ES-I3 (cell line): ENCODE results near the gene SPRR1B.
"Not testable (repeated sequence)": the region's sequence is repeated elsewhere in the genome, so short reads cannot be mapped to it uniquely, and the experiment has no call there.

Experiments
- H3K36me3 ChIP-seq: 2 replicates; pipeline ENCODE4 v1.6.1; 2013; ENCODE audit warnings: mild to moderate bottlenecking, low read length, control low read depth, moderate library complexity; ENCODE audit not compliant: insufficient read depth
- H3K4me1 ChIP-seq: 2 replicates; pipeline ENCODE4 v1.6.1; 2013; ENCODE audit warnings: mild to moderate bottlenecking, control low read depth, low read length; ENCODE audit not compliant: insufficient read depth
- H3K9ac ChIP-seq: 2 replicates; pipeline ENCODE4 v1.6.1; 2013; ENCODE audit warnings: low read depth, mild to moderate bottlenecking, low read length, moderate library complexity
- H3K9me3 ChIP-seq: 2 replicates; pipeline ENCODE4 v1.6.1; 2013; ENCODE audit warnings: mild to moderate bottlenecking, low read length, moderate library complexity; ENCODE audit not compliant: control insufficient read depth, insufficient read depth

The SPRR1B gene

DNA sequence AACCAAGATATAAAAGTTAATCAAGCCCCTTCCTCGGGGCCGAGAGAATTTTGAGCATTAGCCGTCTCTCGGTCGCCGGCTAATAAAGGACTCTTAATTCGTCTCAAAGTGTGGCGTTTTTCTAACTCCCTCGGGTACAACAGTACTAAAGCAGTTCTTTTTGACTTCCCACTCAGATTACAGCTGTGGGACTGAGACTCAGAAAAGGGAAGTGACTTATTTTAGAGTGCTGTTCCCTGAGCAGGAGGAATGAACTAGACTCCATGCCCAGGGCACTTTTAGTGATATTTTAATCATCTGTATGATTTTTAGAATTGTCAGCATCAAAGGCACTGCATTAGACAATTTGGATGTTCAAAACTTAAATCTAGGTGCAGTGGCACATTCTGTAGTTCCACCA is 8.7 kb upstream of the SPRR1B start:
- H3K4me1 ChIP-seq, H3K36me3 ChIP-seq, H3K9ac ChIP-seq, H3K9me3 ChIP-seq: not testable (repeated sequence)

DNA sequence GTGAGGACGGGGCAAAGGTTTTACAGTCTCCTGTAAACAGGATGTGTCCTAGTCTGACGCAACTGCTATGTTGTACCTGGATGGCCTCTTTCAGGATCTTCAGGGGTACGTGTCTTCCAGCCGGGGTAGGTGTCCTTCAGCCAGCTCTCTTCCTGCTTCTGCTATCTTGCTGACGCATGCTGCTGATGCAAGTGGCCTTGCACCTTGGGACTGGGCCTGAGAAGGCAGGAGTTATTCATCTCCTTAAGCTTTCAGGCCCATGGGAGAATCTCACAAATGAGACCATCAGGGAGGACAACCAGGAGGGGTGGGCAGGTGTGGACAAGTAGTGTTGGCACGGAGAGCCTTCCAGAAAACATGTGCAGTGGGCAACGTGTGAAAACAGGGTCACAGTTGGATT is 7.9 kb upstream of the SPRR1B start:
- Histone ChIP-seq H3K4me1 (no peaks in the 10 kb centered on the region; the same call in 1 of the 2 replicates), H3K9me3 (no peaks in the 10 kb centered on the region), H3K36me3 (no peaks in the 10 kb centered on the region), H3K9ac (no peak overlapping the region)

GRCh38 chr1:153024413-153024812 is 6.6 kb upstream of the SPRR1B start:
- Histone ChIP-seq H3K9me3 (no peaks in the 10 kb centered on the region), H3K36me3 (no peaks in the 10 kb centered on the region), H3K9ac (no peak overlapping the region), H3K4me1 (no peaks in the 10 kb centered on the region; the same call in 1 of the 2 replicates)

DNA sequence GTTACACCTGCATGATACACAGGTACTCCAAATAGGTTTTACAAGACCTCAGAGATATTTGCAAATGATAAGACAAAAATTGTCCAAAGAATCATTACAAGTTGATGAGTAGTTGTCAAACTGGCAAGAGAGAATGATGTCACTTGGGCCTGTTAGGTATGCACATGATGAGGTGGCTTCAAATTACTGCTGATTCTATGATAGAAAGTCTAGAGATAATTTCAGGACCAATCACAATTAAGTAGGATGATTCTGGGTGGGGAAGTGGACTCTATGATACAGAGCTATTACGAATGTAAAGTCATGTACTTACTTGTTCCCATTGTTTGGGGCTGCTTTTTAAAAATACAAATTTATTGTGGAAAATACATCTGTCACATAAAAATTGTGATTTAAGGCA is 5.2 kb upstream of the SPRR1B start:
- no peaks in the 10 kb centered on the region for H3K9me3 ChIP-seq
- no peaks in the 10 kb centered on the region for H3K36me3 ChIP-seq
- no peaks in the 10 kb centered on the region; the same call in 1 of the 2 replicates for H3K4me1 ChIP-seq
- no peak overlapping the region for H3K9ac ChIP-seq

DNA sequence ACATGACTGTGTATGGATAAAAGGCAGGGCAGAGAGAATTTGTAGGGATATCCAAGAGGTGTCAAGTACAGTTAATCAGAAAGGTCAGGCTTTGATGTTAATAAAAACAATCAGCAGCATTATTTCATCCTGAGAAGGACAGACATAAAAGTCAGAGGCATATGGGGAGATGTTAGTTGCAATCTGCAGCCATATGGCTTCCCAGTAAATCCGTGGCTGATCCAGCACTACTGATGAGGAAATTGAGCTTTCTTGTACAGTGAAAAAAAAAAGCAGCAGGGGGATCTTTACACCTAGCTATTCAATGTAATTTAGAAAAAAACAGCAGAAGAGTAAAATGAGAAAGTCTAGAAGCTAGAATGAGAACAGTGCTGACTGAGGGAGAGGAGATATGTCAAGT is 2.2 kb upstream of the SPRR1B start:
- Histone ChIP-seq H3K9ac (no peak overlapping the region), H3K4me1 (no peaks in the 10 kb centered on the region; the same call in 1 of the 2 replicates), H3K36me3 (no peaks in the 10 kb centered on the region)

GRCh38 chr1:153032073-153032472 is 1.1 kb downstream of the SPRR1B start:
- Histone ChIP-seq H3K9ac (no peak overlapping the region), H3K4me1 (no peaks in the 10 kb centered on the region; the same call in 1 of the 2 replicates), H3K36me3 (no peaks in the 10 kb centered on the region), H3K9me3 (no peaks in the 10 kb centered on the region)

More for the DNA sequence above, 2.2 kb upstream of the SPRR1B start:
- H3K9me3 ChIP-seq = no peaks in the 10 kb centered on the region

- H3K9me3 ChIP-seq = no peaks in the 10 kb centered on the region
- no peaks in the 10 kb centered on the region for H3K36me3 ChIP-seq
- H3K9ac ChIP-seq = no peak overlapping the region
- no peaks in the 10 kb centered on the region for H3K4me1 ChIP-seq
These were observed 1.8 kb downstream of the SPRR1B start for GRCh38 chr1:153032677-153033308.

GRCh38 chr1:153035211-153035610 is 4.2 kb downstream of the SPRR1B start:
- H3K4me1 ChIP-seq = no peaks in the 10 kb centered on the region
- no peaks in the 10 kb centered on the region for H3K36me3 ChIP-seq
- H3K9me3 ChIP-seq = no peaks in the 10 kb centered on the region
- no peak overlapping the region for H3K9ac ChIP-seq

GRCh38 chr1:153040950-153041631 is 10.1 kb downstream of the SPRR1B start, which contains the start of gene SPRR2D:
Gene SPRR2D (minus strand): TSS chr1:153041120. CDS start chr1:153040346, 774 bp downstream.
- Histone ChIP-seq H3K9me3 (no peaks in the 10 kb centered on the region), H3K36me3 (no peaks in the 10 kb centered on the region), H3K9ac (no peak within 1 kb of the TSS), H3K4me1 (no peaks in the 10 kb centered on the region)

- Histone ChIP-seq H3K9ac (no peak overlapping the region), H3K9me3 (no peaks in the 10 kb centered on the region), H3K4me1 (no peaks in the 10 kb centered on the region), H3K36me3 (no peaks in the 10 kb centered on the region)
These were observed 18.2 kb downstream of the SPRR1B start for GRCh38 chr1:153049211-153049610.

DNA sequence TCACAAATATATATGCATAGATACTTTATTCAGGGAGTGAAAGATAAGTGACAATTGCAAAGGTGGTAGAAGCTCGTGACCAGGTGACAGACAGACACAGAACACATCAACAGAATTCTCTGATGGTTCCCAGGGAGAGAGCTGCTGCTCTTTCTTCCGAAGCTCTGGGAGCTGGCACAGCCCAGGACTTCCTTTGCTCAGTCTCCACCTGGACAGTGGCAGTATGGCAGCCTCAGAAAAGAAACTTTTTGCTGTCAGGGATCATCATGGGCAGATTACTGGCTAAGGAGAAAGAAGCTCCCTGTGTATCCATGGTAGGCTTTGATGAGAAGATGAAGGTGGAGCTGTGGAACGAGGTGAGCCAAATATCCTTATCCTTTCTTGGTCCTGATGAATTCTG is 25.1 kb downstream of the SPRR1B start:
- not testable (repeated sequence) for H3K9ac ChIP-seq, H3K9me3 ChIP-seq, H3K4me1 ChIP-seq, H3K36me3 ChIP-seq

- no peaks in the 10 kb centered on the region for H3K4me1 ChIP-seq
- H3K9ac ChIP-seq = no peak within 1 kb of the TSS
- no peaks in the 10 kb centered on the region for H3K9me3 ChIP-seq
- H3K36me3 ChIP-seq = no peaks in the 10 kb centered on the region
These were observed 26.4 kb downstream of the SPRR1B start, which contains the start of gene SPRR2A for GRCh38 chr1:153057375-153057774. Gene SPRR2A (minus strand): TSS chr1:153057512. CDS start chr1:153056735, 777 bp downstream.

DNA sequence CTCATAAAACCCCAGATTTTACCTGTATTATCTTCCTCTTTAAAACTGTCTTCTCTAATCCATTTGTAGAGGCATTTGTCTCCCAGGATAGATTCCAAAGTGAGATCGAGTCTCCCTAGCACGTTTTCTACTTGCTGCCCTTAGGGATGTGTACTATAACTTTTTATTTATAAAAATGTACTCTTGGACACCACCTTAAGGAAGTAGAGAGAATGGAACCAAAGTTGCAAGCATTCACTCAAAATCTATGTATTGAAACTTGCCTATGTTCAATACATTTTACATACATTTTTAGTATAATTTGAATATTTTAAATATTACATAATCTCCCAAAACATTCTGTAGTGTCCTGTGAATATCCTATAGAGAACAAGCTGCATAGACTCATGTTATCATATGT is 27.2 kb downstream of the SPRR1B start:
- Histone ChIP-seq H3K36me3 (no peaks in the 10 kb centered on the region), H3K4me1 (no peaks in the 10 kb centered on the region), H3K9ac (no peak overlapping the region), H3K9me3 (no peaks in the 10 kb centered on the region)

- Histone ChIP-seq H3K9me3 (no peaks in the 10 kb centered on the region), H3K4me1 (no peaks in the 10 kb centered on the region), H3K9ac (no peak overlapping the region), H3K36me3 (no peaks in the 10 kb centered on the region)
These were observed 28.1 kb downstream of the SPRR1B start for GRCh38 chr1:153058826-153059784.
